NCI-H526 (cell line): Measurements from ENCODE around the gene MBD6.
"Not testable (repeated sequence)": the region's sequence is repeated elsewhere in the genome, so short reads cannot be mapped to it uniquely, and the experiment has no call there.

Experiments used
- DNase-seq, 2 experiments: peaks; one replicate each; lab custom pipeline; 2025; lab: John Stamatoyannopoulos, UW

Gene MBD6

GRCh38 chr12:57549909-57550640 is 27.5 kb downstream of the MBD6 start, which contains the start of gene KIF5A:
Gene KIF5A, plus strand, starts transcription at chr12:57550044. Its CDS starts 228 bp downstream, at chr12:57550272.
- DNase-seq: peak; percentile 25 to 78

- no peak for DNase-seq
These were observed 28.3 kb downstream of the MBD6 start for GRCh38 chr12:57550641-57551549.

- no peak for DNase-seq
These were observed 29.1 kb downstream of the MBD6 start for GRCh38 chr12:57551637-57552305.

GRCh38 chr12:57552306-57552651 is 29.7 kb downstream of the MBD6 start:
- DNase-seq: no peak

- DNase-seq: peak in 1 of 2 experiments; percentile 24
These were observed 30.2 kb downstream of the MBD6 start for GRCh38 chr12:57552835-57553313.

GRCh38 chr12:57553343-57554202 is 30.9 kb downstream of the MBD6 start:
- peak; percentile 75 to 79 for DNase-seq

- DNase-seq: no peak
These were observed 31.8 kb downstream of the MBD6 start for GRCh38 chr12:57554453-57554852.

GRCh38 chr12:57554897-57555296 is 32.3 kb downstream of the MBD6 start:
- no peak for DNase-seq

GRCh38 chr12:57558864-57559263 is 36.2 kb downstream of the MBD6 start:
- DNase-seq: no peak

GRCh38 chr12:57560516-57560915 is 37.9 kb downstream of the MBD6 start:
- no peak for DNase-seq

GRCh38 chr12:57561117-57561516 is 38.5 kb downstream of the MBD6 start:
- DNase-seq: not testable (repeated sequence)

- DNase-seq: no peak
These were observed 40.7 kb downstream of the MBD6 start for GRCh38 chr12:57563358-57563757.

- DNase-seq: no peak
These were observed 41.6 kb downstream of the MBD6 start for GRCh38 chr12:57564178-57564740.

GRCh38 chr12:57568838-57569237 is 46.2 kb downstream of the MBD6 start:
- no peak for DNase-seq

GRCh38 chr12:57569858-57570257 is 47.2 kb downstream of the MBD6 start:
- DNase-seq: no peak

- DNase-seq: not testable (repeated sequence)
These were observed 47.8 kb downstream of the MBD6 start for GRCh38 chr12:57570438-57570837.

- no peak for DNase-seq
These were observed 49.5 kb downstream of the MBD6 start for GRCh38 chr12:57571926-57572762.

- DNase-seq: no peak
These were observed 52.2 kb downstream of the MBD6 start for GRCh38 chr12:57574795-57575194.

- no peak for DNase-seq
These were observed 53.4 kb downstream of the MBD6 start for GRCh38 chr12:57575771-57576612.
